Bronchial epithelial cell (primary cell): Measurements from ENCODE around the gene EXOC6. TPM values are rescaled to one million over a fixed set of nuclear protein-coding genes. Genes with fewer than 3 reads are reported as not detected.

Source experiments
- DNase-seq: peaks from one replicate; pipeline ENCODE4 v3.0.0-alpha.2; 2010; ENCODE audit warnings: low read depth
- FAIRE-seq: peaks from 2 replicates; lab custom pipeline; 2011; peaks lifted over from hg19 to GRCh38; lab: Jason Lieb, UNC
- H3K27me3 ChIP-seq: 2 replicates; pipeline ENCODE4 v1.5.1; 2011; ENCODE audit warnings: low read length; ENCODE audit not compliant: control insufficient read depth, insufficient read depth
- H3K36me3 ChIP-seq: 2 replicates; pipeline ENCODE4 v1.5.1; 2011; ENCODE audit warnings: low read length; ENCODE audit not compliant: control insufficient read depth, insufficient read depth
- H3K4me3 ChIP-seq: 2 replicates; pipeline ENCODE4 v1.5.1; 2011; ENCODE audit warnings: mild to moderate bottlenecking, low read depth, low read length, control low read depth
- total RNA-seq: library from RNA; depleted of rRNA; stranded (reverse); fragments of >200 nt; gene quantifications from 2 replicates; pipeline ENCODE4 v1.2.1, GENCODE V29; 2014
- TF ChIP-seq, protein P1 (sequence below): IDR thresholded peaks from 2 replicates; pipeline ENCODE4 v1.5.1; 2011; ENCODE audit warnings: mild to moderate bottlenecking, moderate library complexity, low read length, control low read depth, inconsistent platforms; ENCODE audit not compliant: insufficient read depth, severe bottlenecking

EXOC6 gene
- total RNA-seq, 1 donor from 2014 or later, result 12.4 TPM

DNA sequence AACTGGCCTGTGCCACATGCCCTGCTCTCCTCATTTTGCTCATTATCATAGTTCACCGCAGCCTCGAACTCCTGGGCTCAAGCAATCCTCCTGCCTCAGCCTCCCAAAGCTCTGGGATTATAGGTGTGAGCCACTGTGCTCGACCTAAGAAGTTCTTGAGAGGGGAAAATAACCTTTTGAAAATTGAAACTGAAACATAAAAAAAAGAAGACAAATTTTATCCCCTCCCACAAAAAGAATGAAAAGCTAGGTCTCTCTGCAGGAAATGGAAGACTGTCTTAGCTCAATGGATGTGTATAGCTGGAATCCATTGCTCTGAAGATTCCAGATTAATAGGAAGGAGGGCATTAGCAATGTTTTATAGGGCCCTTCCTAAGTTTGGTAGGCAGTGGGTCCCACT, 2.0 kb upstream of the EXOC6 start:
- no peak for FAIRE-seq
- H3K36me3 ChIP-seq, result no peaks in the 10 kb centered on the region
- TF ChIP-seq, protein P1, sequence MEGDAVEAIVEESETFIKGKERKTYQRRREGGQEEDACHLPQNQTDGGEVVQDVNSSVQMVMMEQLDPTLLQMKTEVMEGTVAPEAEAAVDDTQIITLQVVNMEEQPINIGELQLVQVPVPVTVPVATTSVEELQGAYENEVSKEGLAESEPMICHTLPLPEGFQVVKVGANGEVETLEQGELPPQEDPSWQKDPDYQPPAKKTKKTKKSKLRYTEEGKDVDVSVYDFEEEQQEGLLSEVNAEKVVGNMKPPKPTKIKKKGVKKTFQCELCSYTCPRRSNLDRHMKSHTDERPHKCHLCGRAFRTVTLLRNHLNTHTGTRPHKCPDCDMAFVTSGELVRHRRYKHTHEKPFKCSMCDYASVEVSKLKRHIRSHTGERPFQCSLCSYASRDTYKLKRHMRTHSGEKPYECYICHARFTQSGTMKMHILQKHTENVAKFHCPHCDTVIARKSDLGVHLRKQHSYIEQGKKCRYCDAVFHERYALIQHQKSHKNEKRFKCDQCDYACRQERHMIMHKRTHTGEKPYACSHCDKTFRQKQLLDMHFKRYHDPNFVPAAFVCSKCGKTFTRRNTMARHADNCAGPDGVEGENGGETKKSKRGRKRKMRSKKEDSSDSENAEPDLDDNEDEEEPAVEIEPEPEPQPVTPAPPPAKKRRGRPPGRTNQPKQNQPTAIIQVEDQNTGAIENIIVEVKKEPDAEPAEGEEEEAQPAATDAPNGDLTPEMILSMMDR, result no peak
- H3K4me3 ChIP-seq, result no peak overlapping the region
- no peaks in the 10 kb centered on the region for H3K27me3 ChIP-seq
- DNase-seq, result no peak

DNA sequence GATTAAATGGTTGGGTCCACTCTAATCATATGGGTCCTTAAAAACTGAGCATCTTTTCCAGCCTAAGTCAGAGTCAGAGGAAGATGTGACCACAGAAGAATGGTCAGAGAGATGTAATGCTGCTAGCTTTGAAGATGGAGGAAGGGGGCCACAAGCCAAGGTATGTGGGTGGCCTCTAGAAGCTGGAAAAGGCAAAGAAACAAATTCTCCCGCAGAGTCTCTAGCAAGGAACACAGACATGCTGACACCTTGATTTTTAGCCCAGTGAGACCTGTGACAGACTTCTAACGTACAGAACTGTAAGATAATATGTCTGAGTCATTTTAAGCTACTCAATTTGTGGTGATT, 1.5 kb upstream of the EXOC6 start:
- Histone ChIP-seq H3K27me3 (no peaks in the 10 kb centered on the region), H3K36me3 (no peaks in the 10 kb centered on the region), H3K4me3 (no peak overlapping the region)
- TF ChIP-seq, protein P1, result no peak
- DNase-seq (peak; percentile 81), FAIRE-seq (no peak)

DNA sequence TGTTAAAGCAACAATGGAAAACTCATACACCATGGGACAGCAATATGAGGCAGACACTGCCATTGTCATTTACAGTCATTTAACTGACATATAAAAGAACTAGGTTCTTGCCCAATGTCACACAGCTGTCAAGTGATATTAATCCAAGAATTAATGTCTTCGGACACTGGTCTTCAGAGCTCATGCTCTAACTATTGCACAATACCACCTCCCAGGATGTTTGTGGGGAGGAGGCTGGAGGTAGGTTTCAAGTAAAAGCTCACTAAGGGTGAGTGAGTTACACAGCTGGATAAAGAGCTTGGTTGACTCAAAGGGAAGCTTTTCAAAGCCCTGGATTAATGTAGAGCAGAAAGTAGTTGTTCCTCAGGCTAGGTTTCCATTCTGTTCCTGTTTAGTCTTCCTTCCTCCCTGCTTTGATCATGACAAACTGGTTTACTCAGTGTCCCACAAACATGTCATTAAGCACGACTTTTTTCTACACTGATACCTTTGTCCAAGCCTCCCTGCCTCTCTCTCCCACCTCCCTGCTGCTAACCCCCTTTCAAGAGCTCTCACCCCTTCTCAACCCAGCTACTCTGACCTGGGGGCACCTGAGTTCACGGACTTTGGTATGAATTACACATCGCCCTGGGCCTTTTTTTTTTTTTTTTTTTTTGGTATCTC, 987 bp upstream of the EXOC6 start:
- no peaks in the 10 kb centered on the region for H3K36me3 ChIP-seq

DNA sequence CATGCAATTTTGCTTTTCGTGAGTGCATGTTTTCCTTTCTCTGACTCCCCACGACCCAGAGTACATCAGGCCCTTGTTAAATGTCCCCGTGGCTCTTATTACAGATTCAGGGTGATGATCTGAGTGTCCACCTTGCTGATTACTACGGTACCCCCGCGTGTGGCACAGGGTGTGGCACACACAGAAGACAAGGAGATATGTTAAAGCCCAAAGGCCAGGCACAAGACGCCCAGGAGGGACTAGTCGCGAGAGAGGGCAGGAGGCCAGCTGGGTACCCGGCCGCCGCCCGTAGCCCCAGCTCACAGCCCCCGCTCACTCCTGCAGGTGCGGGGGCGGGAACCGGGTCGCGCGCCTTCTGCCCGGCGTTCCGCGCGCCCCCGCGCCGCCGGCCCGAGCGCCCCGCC, 281 bp upstream of the EXOC6 start:
- DNase-seq (no peak), FAIRE-seq (no peak)
- TF ChIP-seq, protein P1, result no peak
- H3K4me3 ChIP-seq, result peak overlapping the region; percentile 70
- no peaks in the 10 kb centered on the region for H3K36me3 ChIP-seq
- no peaks in the 10 kb centered on the region for H3K27me3 ChIP-seq

More for the DNA sequence above, 987 bp upstream of the EXOC6 start:
- TF ChIP-seq, protein P1, result no peak
- H3K27me3 ChIP-seq, result no peaks in the 10 kb centered on the region
- no peak overlapping the region for H3K4me3 ChIP-seq
- DNase-seq, result peak; percentile 83
- peak; percentile 91 for FAIRE-seq

DNA sequence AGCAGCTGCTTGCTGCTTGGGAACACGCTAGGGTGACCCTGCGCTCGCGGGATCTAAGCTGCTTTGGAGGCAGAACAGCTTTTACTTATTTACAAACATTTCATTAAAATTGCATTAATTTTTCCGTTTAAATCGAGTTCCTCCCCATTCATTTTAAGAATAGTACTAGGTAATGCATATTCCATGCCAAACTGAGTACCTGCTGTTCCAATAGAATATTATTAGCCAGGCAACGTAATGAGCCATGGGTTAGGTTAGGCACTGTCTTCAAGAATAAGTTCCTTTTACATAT, 860 bp downstream of the EXOC6 start:
- H3K36me3 ChIP-seq, result no peaks in the 10 kb centered on the region
- H3K4me3 ChIP-seq, result peak overlapping the region; percentile 70
- FAIRE-seq (no peak), DNase-seq (no peak)
- H3K27me3 ChIP-seq, result no peaks in the 10 kb centered on the region
- TF ChIP-seq, protein P1, result no peak

DNA sequence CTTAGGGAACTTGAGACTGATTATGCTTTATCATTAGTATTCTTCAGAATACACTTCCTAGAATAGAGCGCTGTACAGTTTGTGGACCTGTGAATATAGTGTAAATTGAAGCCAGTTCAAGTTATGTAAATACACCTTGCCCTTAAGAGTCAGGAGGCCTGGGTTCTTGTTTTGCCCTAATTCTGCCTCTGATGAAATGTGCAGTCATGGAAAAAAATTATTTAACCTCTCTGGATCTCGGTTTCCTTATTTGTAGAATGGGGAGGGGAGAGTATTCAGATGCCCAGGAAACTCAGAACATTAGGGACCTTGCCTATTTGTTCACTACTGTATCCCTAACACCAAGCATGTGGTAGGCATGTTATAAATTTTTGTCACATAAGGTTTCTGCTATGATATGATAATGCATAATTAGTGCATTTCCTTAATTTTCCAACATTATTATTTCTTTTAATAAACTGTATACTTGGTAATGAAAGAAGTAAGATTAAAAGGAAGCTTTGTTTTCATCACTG, 1.3 kb downstream of the EXOC6 start:
- Histone ChIP-seq H3K4me3 (no peak overlapping the region), H3K36me3 (no peaks in the 10 kb centered on the region), H3K27me3 (no peaks in the 10 kb centered on the region)
- no peak for FAIRE-seq
- DNase-seq, result no peak
- TF ChIP-seq, protein P1, result no peak
